Progenitor cell of endocrine pancreas (in vitro differentiated cells): ENCODE results near the gene SNAPC1. TPM values are rescaled to one million over a fixed set of nuclear protein-coding genes. Genes with fewer than 3 reads are reported as not detected.

Experiments used
- DNase-seq: peaks from one replicate; pipeline ENCODE4 v3.0.0; 2021; ENCODE audit warnings: low spot score; ENCODE audit not compliant: unreplicated experiment
- H3K27ac Mint-ChIP-seq: 2 replicates; pipeline ENCODE4 v1.8.0; 2021; ENCODE audit warnings: mild to moderate bottlenecking, moderate library complexity, mixed read lengths
- H3K27me3 Mint-ChIP-seq: 2 replicates; pipeline ENCODE4 v1.8.0; 2021; ENCODE audit warnings: mixed read lengths
- H3K36me3 Mint-ChIP-seq: 2 replicates; pipeline ENCODE4 v1.8.0; 2022; ENCODE audit warnings: mixed read lengths; ENCODE audit not compliant: insufficient read depth
- H3K4me1 Mint-ChIP-seq: 2 replicates; pipeline ENCODE4 v1.8.0; 2021; ENCODE audit warnings: low read depth, mixed read lengths
- H3K4me3 Mint-ChIP-seq: 2 replicates; pipeline ENCODE4 v1.8.0; 2021; ENCODE audit warnings: low read depth, mild to moderate bottlenecking, moderate library complexity, mixed read lengths
- H3K9me3 Mint-ChIP-seq: 2 replicates; pipeline ENCODE4 v1.8.0; 2021; ENCODE audit warnings: low read depth, mixed read lengths
- total RNA-seq: library from RNA; stranded (reverse); gene quantifications from 2 replicates; pipeline ENCODE4 v1.2.1, GENCODE V29; 2021
- TF ChIP-seq, protein P1 (sequence below): fragments of 200-600 bp; sonication (generic); IDR thresholded peaks from one replicate; pipeline ENCODE4 v1.5.0; 2021; ENCODE audit warnings: antibody characterized with exemption, mild to moderate bottlenecking; ENCODE audit not compliant: unreplicated experiment

Gene SNAPC1
- total RNA-seq, 1 donor from 2014 or later: 4.9 TPM

DNA sequence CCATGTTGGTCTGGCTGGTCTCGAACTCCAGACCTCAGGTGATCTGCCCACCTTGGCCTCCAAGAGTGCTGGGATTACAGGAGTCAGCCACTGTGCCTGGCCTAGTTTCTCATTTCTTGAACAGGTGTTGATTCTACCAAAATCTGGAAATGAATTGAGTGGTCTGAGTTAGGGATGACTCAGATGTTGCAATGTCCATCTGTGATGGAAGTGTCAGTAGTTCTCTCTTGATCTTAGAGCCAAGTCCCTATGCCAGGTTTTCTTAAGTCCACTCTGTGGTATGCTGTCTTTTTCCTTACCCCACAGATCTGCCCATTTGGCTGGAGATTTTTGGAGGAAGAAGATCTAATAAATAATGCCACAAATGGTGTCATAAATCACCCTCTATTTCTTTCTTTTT lies 12.6 kb downstream of the SNAPC1 start:
- DNase-seq: no peak
- Mint-ChIP-seq H3K27me3 (no peaks in the 10 kb centered on the region), H3K36me3 (peaks cover 23% of the 10 kb centered on the region), H3K9me3 (no peaks in the 10 kb centered on the region), H3K4me3 (no peak overlapping the region), H3K4me1 (peaks cover 1% of the 10 kb centered on the region), H3K27ac (no peak overlapping the region)
- TF ChIP-seq, protein P1, sequence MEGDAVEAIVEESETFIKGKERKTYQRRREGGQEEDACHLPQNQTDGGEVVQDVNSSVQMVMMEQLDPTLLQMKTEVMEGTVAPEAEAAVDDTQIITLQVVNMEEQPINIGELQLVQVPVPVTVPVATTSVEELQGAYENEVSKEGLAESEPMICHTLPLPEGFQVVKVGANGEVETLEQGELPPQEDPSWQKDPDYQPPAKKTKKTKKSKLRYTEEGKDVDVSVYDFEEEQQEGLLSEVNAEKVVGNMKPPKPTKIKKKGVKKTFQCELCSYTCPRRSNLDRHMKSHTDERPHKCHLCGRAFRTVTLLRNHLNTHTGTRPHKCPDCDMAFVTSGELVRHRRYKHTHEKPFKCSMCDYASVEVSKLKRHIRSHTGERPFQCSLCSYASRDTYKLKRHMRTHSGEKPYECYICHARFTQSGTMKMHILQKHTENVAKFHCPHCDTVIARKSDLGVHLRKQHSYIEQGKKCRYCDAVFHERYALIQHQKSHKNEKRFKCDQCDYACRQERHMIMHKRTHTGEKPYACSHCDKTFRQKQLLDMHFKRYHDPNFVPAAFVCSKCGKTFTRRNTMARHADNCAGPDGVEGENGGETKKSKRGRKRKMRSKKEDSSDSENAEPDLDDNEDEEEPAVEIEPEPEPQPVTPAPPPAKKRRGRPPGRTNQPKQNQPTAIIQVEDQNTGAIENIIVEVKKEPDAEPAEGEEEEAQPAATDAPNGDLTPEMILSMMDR: no peak

DNA sequence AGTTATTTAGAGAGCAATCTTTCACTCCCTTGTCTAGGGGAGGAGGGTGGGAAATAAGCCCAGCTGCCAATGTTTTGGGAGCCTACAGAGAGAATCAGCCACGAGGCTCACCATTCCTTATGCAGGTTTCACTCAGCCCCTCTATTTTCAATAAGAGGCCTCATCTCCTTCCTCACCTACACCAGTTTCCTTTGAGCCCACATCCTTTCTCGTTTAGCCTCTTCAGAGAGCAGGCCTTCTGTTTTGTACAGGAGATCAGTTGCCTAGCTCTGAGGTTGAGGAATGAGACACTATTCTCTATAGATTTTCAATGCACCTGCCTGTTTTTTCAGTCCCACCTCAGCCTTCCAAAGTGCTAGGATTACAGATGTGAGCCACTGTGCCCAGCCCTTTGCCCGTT lies 17.9 kb downstream of the SNAPC1 start:
- no peak for DNase-seq
- TF ChIP-seq, protein P1: no peak
- Mint-ChIP-seq H3K4me3 (no peak overlapping the region), H3K27ac (peak overlapping the region; percentile 67), H3K36me3 (peaks cover 19% of the 10 kb centered on the region), H3K4me1 (peaks cover 1% of the 10 kb centered on the region), H3K27me3 (no peaks in the 10 kb centered on the region), H3K9me3 (no peaks in the 10 kb centered on the region)

DNA sequence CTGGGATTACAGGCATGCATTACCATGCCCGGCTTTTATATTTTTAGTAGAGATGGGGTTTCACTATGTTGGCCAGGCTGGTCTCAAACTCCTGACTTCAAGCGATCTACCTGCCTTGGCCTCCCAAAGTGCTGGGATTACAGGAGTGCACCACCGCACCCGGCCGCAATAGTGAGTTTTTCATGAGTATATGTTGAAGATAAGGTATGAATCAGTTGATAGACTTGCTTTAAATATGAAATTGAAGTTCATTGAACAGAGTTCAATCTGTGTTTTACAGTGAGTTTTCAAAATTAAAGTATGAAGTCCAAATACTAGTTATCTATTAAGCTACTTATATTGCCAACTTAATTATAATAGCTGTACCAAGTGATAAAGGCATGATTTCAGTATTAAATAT lies 35.1 kb downstream of the SNAPC1 start:
- no peak overlapping the region for H3K27ac Mint-ChIP-seq
- TF ChIP-seq, protein P1: no peak
- H3K27me3 Mint-ChIP-seq: no peaks in the 10 kb centered on the region
- no peak overlapping the region for H3K4me3 Mint-ChIP-seq
- no peaks in the 10 kb centered on the region for H3K4me1 Mint-ChIP-seq
- H3K36me3 Mint-ChIP-seq: peaks cover 6% of the 10 kb centered on the region
- DNase-seq: no peak
- H3K9me3 Mint-ChIP-seq: no peaks in the 10 kb centered on the region

DNA sequence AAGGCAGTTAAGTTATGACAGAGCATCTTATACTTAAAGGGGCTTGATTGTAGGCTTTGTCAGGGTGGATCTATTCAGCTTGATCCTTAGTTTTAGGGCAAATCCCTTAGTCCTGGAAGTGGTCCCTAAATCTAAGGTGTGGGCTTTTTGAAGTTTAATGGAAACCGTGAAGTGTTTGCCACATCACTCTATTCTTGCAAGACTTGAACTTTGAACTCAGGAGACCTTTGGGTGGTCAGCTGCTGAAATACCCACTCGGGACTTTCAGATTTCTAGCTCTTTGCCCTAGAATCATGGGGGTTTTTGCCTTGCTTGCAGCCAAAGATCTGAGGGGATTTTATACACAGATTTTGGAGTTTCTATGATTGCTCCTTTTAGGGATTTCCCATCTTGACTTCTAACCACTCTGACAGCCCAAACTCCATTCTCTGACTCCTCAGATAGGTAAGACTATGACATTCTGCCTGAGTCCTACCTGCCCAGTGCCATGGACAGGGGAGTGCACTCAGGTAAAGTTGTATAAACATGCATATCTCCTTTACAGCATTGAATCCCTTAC lies 39.9 kb downstream of the SNAPC1 start:
- Mint-ChIP-seq H3K27ac (no peak overlapping the region), H3K4me3 (no peak overlapping the region), H3K4me1 (no peaks in the 10 kb centered on the region), H3K36me3 (no peaks in the 10 kb centered on the region), H3K9me3 (no peaks in the 10 kb centered on the region), H3K27me3 (no peaks in the 10 kb centered on the region)
- no peak for DNase-seq
- TF ChIP-seq, protein P1: no peak

DNA sequence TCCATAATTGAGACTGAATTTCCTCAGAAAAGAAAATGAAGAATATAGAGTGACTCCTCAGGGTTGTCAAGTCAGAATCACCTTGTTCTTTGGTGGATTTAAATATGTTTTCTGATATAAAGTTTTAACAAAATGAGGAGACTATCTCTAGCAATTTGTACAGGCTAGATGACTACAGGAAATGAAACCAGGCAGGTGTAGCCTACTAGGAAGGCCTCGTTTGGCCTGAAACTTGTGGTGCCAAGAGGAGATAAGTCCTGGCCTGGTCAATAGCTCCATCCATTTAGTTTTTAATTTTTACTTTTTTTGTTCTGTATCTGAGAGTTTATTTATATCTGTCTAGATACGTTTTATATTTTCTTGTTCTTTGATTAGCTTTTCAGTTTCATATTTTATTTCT lies 41.5 kb downstream of the SNAPC1 start:
- H3K9me3 Mint-ChIP-seq: no peaks in the 10 kb centered on the region
- H3K4me3 Mint-ChIP-seq: no peak overlapping the region
- peaks cover 7% of the 10 kb centered on the region for H3K27me3 Mint-ChIP-seq
- TF ChIP-seq, protein P1: no peak
- no peak for DNase-seq
- no peaks in the 10 kb centered on the region for H3K4me1 Mint-ChIP-seq
- no peaks in the 10 kb centered on the region for H3K36me3 Mint-ChIP-seq
- no peak overlapping the region for H3K27ac Mint-ChIP-seq
